ENCODE results near the gene KCNG2. TPM values are rescaled to one million over a fixed set of nuclear protein-coding genes. Genes with fewer than 3 reads are reported as not detected.

The KCNG2 gene
- total and polyA plus RNA-seq, 9 of the 15 experiments (the other 6 are each of a cell fraction or from before 2014, with no cell fraction given), result not detected

DNA sequence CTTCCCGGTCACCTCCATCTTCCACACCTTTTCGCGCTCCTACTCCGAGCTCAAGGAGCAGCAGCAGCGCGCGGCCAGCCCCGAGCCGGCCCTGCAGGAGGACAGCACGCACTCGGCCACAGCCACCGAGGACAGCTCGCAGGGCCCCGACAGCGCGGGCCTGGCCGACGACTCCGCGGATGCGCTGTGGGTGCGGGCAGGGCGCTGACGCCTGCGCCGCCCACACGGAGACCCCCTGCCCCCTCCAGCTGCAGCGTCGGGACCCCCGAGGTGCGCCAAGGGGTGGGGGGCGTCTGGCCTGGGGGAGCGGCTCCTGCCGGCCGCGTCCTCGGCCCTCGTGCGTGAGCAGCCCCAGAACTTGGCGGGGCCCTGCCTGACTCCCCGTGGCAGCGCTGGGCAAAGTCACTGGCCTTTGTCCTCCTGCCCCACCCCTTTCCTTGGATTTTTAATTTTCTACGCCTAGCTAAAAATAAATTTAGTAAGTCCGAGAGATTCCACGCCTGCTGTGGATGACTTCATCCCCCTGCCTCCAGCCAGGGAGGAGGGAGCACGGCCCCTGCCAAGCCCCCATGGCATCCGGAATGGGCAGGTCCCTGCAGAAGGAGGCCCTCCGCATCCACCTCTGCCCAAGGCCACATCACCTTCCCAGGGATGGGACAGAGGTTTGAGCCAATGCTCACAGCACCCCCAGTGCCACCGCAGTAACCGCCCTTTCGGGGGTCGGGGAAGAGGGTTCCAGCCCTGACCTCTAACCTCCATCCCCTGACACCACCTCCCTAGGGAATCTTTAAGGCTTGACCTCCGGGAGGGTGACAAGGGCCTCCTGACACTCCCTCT lies 102.1 kb downstream of the KCNG2 start:
- no peak for ATAC-seq
- H3K27ac ChIP-seq (ENCODE audit: extremely low read depth, low read depth, low read length), result no peak overlapping the region
- in situ Hi-C loops (cut with MboI) (no loop called here), intact Hi-C loops (cut with micrococcal nuclease) (no loop called here)
- POLR2A ChIA-PET, result no interaction called here
- no peaks in the 10 kb centered on the region for H3K27me3 ChIP-seq (ENCODE audit: control insufficient read depth in 2 of 2, insufficient read depth in 2 of 2, low read length in 2 of 2)
- H3K9me1 ChIP-seq (ENCODE audit: control insufficient read depth, insufficient read depth, low read length), result no peaks in the 10 kb centered on the region
- no peak overlapping the region for H3K4me2 ChIP-seq (ENCODE audit: insufficient read depth, low read length)
- H3K4me1 ChIP-seq (replicated peaks in 1 of 2; ENCODE audit: control insufficient read depth in 2 of 2, insufficient read depth in 2 of 2, low read length in 2 of 2), result no peaks in the 10 kb centered on the region
- no peaks in the 10 kb centered on the region for H3K36me3 ChIP-seq (ENCODE audit: control insufficient read depth, insufficient read depth, low read length)
- CTCF ChIA-PET (ENCODE audit: low intra/inter-chr PET ratio), result no interaction called here
- no peak overlapping the region for H3K4me3 ChIP-seq
- FAIRE-seq, result no peak
- TF ChIP-seq, protein P1, sequence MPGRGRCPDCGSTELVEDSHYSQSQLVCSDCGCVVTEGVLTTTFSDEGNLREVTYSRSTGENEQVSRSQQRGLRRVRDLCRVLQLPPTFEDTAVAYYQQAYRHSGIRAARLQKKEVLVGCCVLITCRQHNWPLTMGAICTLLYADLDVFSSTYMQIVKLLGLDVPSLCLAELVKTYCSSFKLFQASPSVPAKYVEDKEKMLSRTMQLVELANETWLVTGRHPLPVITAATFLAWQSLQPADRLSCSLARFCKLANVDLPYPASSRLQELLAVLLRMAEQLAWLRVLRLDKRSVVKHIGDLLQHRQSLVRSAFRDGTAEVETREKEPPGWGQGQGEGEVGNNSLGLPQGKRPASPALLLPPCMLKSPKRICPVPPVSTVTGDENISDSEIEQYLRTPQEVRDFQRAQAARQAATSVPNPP (IDR thresholded peaks at IDR 0.05; ENCODE audit: borderline replicate concordance, insufficient read depth, insufficient read length), result no peak
- TF ChIP-seq SMARCE1 (IDR thresholded peaks at IDR 0.05) (no peak), POLR2G (IDR thresholded peaks at IDR 0.05; ENCODE audit: low read depth, low read length) (no peak), ZNF444 (CRISPR knock-in tag; IDR thresholded peaks at IDR 0.05) (no peak)
- TF ChIP-seq, protein P2, sequence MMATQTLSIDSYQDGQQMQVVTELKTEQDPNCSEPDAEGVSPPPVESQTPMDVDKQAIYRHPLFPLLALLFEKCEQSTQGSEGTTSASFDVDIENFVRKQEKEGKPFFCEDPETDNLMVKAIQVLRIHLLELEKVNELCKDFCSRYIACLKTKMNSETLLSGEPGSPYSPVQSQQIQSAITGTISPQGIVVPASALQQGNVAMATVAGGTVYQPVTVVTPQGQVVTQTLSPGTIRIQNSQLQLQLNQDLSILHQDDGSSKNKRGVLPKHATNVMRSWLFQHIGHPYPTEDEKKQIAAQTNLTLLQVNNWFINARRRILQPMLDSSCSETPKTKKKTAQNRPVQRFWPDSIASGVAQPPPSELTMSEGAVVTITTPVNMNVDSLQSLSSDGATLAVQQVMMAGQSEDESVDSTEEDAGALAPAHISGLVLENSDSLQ (IDR thresholded peaks at IDR 0.05), result no peak
- TF ChIP-seq, protein P3, sequence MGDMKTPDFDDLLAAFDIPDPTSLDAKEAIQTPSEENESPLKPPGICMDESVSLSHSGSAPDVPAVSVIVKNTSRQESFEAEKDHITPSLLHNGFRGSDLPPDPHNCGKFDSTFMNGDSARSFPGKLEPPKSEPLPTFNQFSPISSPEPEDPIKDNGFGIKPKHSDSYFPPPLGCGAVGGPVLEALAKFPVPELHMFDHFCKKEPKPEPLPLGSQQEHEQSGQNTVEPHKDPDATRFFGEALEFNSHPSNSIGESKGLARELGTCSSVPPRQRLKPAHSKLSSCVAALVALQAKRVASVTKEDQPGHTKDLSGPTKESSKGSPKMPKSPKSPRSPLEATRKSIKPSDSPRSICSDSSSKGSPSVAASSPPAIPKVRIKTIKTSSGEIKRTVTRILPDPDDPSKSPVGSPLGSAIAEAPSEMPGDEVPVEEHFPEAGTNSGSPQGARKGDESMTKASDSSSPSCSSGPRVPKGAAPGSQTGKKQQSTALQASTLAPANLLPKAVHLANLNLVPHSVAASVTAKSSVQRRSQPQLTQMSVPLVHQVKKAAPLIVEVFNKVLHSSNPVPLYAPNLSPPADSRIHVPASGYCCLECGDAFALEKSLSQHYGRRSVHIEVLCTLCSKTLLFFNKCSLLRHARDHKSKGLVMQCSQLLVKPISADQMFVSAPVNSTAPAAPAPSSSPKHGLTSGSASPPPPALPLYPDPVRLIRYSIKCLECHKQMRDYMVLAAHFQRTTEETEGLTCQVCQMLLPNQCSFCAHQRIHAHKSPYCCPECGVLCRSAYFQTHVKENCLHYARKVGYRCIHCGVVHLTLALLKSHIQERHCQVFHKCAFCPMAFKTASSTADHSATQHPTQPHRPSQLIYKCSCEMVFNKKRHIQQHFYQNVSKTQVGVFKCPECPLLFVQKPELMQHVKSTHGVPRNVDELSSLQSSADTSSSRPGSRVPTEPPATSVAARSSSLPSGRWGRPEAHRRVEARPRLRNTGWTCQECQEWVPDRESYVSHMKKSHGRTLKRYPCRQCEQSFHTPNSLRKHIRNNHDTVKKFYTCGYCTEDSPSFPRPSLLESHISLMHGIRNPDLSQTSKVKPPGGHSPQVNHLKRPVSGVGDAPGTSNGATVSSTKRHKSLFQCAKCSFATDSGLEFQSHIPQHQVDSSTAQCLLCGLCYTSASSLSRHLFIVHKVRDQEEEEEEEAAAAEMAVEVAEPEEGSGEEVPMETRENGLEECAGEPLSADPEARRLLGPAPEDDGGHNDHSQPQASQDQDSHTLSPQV (IDR thresholded peaks at IDR 0.05), result no peak
- 88% methylated on average over 9 of the region's 53 CpGs for WGBS (ENCODE audit: insufficient coverage, low coverage, missing lambda C conversion rate)
- peaks cover 2% of the 10 kb centered on the region for H3K9me3 ChIP-seq (replicated peaks; ENCODE audit: control insufficient read depth, insufficient read depth, low read depth, low read length)
- DNase-seq (ENCODE audit: extremely low read depth in 1 of 4, low spot score in 3 of 4), result no peak
- no peak overlapping the region for H3K9ac ChIP-seq (ENCODE audit: insufficient read depth in 1 of 2, low read depth in 2 of 2, low read length in 2 of 2)
- no peaks in the 10 kb centered on the region for H4K20me1 ChIP-seq (replicated peaks; ENCODE audit: control insufficient read depth, insufficient read depth, low read length)
- BruUV-seq (replicated peaks), result no TSS peak
- no peak overlapping the region for H2AFZ ChIP-seq (ENCODE audit: low read depth, low read length)
- no peaks in the 10 kb centered on the region for H3K79me2 ChIP-seq (ENCODE audit: control insufficient read depth, insufficient read depth, low read length)

Measured in K562 (cell line).